Lung (tissue), 12 donors: ENCODE data around the gene ADH5. TPM values are rescaled to one million over a fixed set of nuclear protein-coding genes. Genes with fewer than 3 reads are reported as not detected.
"Not testable (repeated sequence)": the region's sequence is repeated elsewhere in the genome, so short reads cannot be mapped to it uniquely, and the experiment has no call there.

Source experiments
- ATAC-seq: fragments of 200-7000 bp; cut with Tn5 transposase; one replicate; pipeline ENCODE4 v1.9.1; 2020; ENCODE audit warnings: moderate number of reproducible peaks; ENCODE audit not compliant: insufficient read depth, low FRiP score
- DNase-seq, 3 donors: peaks; one replicate each; pipeline ENCODE4 v3.0.0-alpha.2; 2013 to 2017
- H3K27ac ChIP-seq, 2 donors: one replicate each; pipeline ENCODE4 v1.5.1; 2013; ENCODE audit warnings: mild to moderate bottlenecking in 2 of 2, moderate library complexity in 2 of 2, control low read depth in 1 of 2, inconsistent platforms in 1 of 2, low read depth in 1 of 2, low read length in 1 of 2
- H3K27me3 ChIP-seq, 3 donors: one replicate each; pipeline ENCODE4 v1.5.1; 2013; ENCODE audit warnings: low read length in 2 of 3; ENCODE audit not compliant: control insufficient read depth in 3 of 3, insufficient read depth in 3 of 3
- H3K36me3 ChIP-seq, 4 donors: one replicate each; pipeline ENCODE4 v1.5.1; 2013; ENCODE audit warnings: low read length in 4 of 4, mild to moderate bottlenecking in 1 of 4, moderate library complexity in 1 of 4; ENCODE audit not compliant: control insufficient read depth in 4 of 4, insufficient read depth in 4 of 4
- H3K4me1 ChIP-seq, 5 donors: one replicate each; pipeline ENCODE4 v1.5.1; 2013; ENCODE audit warnings: low read length in 5 of 5, mild to moderate bottlenecking in 2 of 5, moderate library complexity in 1 of 5; ENCODE audit not compliant: control insufficient read depth in 5 of 5, insufficient read depth in 5 of 5
- H3K4me3 ChIP-seq: one replicate; pipeline ENCODE4 v1.5.1; 2013; ENCODE audit warnings: mild to moderate bottlenecking, control low read depth, moderate library complexity
- H3K9ac ChIP-seq, 2 donors: one replicate each; pipeline ENCODE4 v1.5.1; 2013; ENCODE audit warnings: low read length in 2 of 2, control low read depth in 1 of 2; ENCODE audit not compliant: insufficient read depth in 1 of 2
- H3K9me3 ChIP-seq, 4 donors: one replicate each; pipeline ENCODE4 v1.5.1; 2013; ENCODE audit warnings: low read length in 3 of 4, mild to moderate bottlenecking in 1 of 4, moderate library complexity in 1 of 4; ENCODE audit not compliant: control insufficient read depth in 4 of 4, insufficient read depth in 3 of 4
- WGBS, 2 donors: extraction: QIAGEN DNeasy Blood & Tissue Kit; methylation state at CpG; one replicate each; pipeline ENCODE4 v1.1.7; 2013; 5-methylcytosine and 5-hydroxymethylcytosine counted together
- polyA plus RNA-seq, 2 donors: library from polyadenylated mRNA; stranded (reverse); fragments of 200-250 nt; gene quantifications; one replicate each; pipeline ENCODE4 v1.2.1, GENCODE V29; 2013
- total RNA-seq, 2 donors: library from RNA; depleted of rRNA in 1 of 2; stranded (reverse); fragments of >200 nt in 1 of 2; gene quantifications; one replicate each; pipeline ENCODE4 v1.2.1, GENCODE V29; 2014 to 2021
- TF ChIP-seq, protein P1 (sequence below): IDR thresholded peaks from 2 replicates; pipeline ENCODE4 v1.5.1; 2012; ENCODE audit warnings: mild to moderate bottlenecking; ENCODE audit errors: control extremely low read depth, extremely low read depth
- donor health status: control.
- donor health status: control.
- donor health status: Bipolar disorder and iron deficiency.
- donor health status: healthy.
- donor health status: DM: yes; HTN: yes; CAD: no.

ADH5 gene
- total and polyA plus RNA-seq, 4 donors: 83.7 to 143 (median 127) TPM

DNA sequence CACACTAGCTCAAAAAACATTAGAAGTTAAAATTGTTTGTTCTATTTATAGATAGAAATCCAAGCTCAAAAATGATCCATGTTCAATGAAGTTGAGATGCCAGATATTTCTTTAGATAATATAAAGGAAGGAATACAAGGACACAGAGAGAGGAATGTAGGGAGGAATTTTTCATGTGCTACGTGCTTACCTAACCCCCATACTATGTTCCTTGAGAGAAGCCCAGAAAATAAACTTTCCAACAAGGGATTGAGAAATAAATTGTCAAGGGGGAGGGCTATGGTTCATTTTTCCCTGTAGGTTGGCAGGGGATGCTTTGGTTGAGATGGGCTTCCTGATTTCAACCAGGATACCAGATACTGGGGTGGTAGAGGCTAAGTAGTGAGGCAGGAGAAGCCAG lies 15.6 kb upstream of the ADH5 start:
- Histone ChIP-seq H3K9ac (no peak overlapping the region), H3K27me3 (no peaks in the 10 kb centered on the region), H3K9me3 (no peaks in the 10 kb centered on the region), H3K27ac (no peak overlapping the region), H3K4me3 (no peak overlapping the region), H3K4me1 (no peaks in the 10 kb centered on the region), H3K36me3 (peaks cover 0 to 3% (median 0%) of the 10 kb centered on the region in 4 donors)
- ATAC-seq (no peak), DNase-seq (no peak)
- WGBS, 2 donors: 79 to 89% methylated on average over 1 of the region's 1 CpG
- TF ChIP-seq, protein P1, sequence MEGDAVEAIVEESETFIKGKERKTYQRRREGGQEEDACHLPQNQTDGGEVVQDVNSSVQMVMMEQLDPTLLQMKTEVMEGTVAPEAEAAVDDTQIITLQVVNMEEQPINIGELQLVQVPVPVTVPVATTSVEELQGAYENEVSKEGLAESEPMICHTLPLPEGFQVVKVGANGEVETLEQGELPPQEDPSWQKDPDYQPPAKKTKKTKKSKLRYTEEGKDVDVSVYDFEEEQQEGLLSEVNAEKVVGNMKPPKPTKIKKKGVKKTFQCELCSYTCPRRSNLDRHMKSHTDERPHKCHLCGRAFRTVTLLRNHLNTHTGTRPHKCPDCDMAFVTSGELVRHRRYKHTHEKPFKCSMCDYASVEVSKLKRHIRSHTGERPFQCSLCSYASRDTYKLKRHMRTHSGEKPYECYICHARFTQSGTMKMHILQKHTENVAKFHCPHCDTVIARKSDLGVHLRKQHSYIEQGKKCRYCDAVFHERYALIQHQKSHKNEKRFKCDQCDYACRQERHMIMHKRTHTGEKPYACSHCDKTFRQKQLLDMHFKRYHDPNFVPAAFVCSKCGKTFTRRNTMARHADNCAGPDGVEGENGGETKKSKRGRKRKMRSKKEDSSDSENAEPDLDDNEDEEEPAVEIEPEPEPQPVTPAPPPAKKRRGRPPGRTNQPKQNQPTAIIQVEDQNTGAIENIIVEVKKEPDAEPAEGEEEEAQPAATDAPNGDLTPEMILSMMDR: no peak

DNA sequence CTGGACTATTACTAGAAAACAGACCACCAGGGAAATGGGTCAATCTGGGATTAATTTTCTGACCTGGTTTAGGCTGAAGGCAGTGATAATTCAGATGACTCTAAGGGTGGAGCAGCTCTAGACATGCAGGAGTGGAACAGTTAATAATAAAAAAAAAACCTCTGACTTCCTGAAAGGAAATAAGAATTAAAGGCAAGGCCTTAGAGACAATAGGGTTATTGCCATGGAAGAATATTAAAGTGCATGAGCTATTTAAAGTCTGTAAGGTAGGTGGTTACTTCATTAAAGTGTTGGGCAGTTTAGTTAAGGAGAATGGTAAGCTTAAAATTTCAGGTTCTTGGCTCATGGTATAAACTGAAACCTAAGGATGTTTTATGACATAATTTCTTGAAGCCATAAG lies 14.6 kb upstream of the ADH5 start:
- Histone ChIP-seq H3K27me3 (no peaks in the 10 kb centered on the region), H3K27ac (no peak overlapping the region), H3K4me1 (no peaks in the 10 kb centered on the region), H3K4me3 (no peak overlapping the region), H3K36me3 (peaks cover 0 to 3% (median 0%) of the 10 kb centered on the region in 4 donors), H3K9me3 (no peaks in the 10 kb centered on the region), H3K9ac (no peak overlapping the region)
- no peak for DNase-seq
- TF ChIP-seq, protein P1: no peak
- ATAC-seq: no peak

DNA sequence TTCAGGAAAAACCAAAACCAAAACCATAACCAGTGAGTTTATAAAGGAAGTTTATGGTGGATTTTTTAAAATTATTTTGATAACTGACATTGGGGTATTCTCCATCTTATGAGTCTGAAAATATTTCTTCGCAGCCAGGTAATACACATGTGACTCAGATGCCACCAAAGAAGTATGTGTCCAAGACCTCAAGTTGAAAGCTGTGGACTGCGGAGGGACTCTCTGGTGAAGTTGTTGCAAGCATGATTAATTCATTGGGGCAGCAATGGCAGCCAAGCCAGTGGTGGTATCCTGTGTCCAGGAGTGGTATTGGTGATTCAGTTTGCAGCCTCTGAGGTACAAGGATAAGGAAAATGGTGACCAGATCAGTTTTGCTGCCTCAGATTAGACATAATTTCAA lies 14.0 kb upstream of the ADH5 start:
- no peaks in the 10 kb centered on the region for H3K9me3 ChIP-seq
- no peaks in the 10 kb centered on the region for H3K4me1 ChIP-seq
- no peak overlapping the region for H3K27ac ChIP-seq
- 94 to 97% methylated on average over 2 of the region's 2 CpGs for WGBS, 2 donors
- no peaks in the 10 kb centered on the region for H3K27me3 ChIP-seq
- H3K9ac ChIP-seq: no peak overlapping the region
- H3K36me3 ChIP-seq: peaks cover 0 to 3% (median 0%) of the 10 kb centered on the region in 4 donors
- ATAC-seq: no peak
- DNase-seq: no peak
- H3K4me3 ChIP-seq: no peak overlapping the region
- TF ChIP-seq, protein P1: no peak

DNA sequence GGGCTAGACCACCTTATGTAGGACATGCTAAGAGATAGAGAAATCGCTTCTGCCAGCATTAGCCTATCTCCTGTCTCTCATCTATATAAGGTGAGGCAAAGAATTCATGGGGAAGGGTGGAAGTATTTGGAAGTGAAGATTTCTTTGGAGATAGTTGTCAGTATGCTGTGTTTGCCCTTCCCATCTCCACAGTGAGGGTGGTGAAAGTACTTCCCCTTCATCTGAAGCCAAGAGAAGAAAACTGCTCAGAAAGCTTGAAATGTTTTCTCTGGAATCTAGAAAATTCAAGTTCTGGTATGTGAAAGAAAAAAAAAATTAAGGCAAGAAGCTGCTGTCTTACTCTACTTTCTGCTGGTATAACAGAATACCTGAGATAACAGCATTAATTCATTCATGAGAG lies 12.3 kb upstream of the ADH5 start:
- no peaks in the 10 kb centered on the region for H3K9me3 ChIP-seq
- H3K9ac ChIP-seq: no peak overlapping the region
- H3K4me3 ChIP-seq: no peak overlapping the region
- 93 to 96% methylated on average over 1 of the region's 1 CpG for WGBS, 2 donors
- no peaks in the 10 kb centered on the region for H3K4me1 ChIP-seq
- TF ChIP-seq, protein P1: no peak
- H3K27me3 ChIP-seq: no peaks in the 10 kb centered on the region
- DNase-seq: no peak
- H3K36me3 ChIP-seq: peaks cover 0 to 3% (median 0%) of the 10 kb centered on the region in 4 donors
- ATAC-seq: no peak
- H3K27ac ChIP-seq: no peak overlapping the region

DNA sequence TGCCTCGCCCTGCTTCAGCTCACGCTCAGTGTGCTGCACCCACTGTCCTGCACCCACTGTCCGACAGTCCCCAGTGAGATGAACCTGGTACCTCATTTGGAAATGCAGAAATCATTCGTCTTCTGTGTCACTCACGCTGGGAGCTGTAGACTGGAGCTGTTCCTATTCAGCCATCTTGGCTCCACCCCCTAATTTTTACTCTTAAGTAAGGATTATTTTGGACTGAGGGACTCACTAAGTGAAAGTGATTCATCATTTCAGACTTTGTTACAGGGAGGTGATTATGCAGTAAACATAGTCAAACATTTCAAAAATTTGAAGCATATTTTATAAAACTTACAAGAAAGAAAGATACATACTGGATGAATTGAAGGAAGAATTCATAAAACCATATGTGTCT lies 11.2 kb upstream of the ADH5 start:
- not testable (repeated sequence) for H3K4me3 ChIP-seq, H3K27ac ChIP-seq, H3K36me3 ChIP-seq, H3K9ac ChIP-seq, DNase-seq, ATAC-seq, H3K9me3 ChIP-seq, H3K27me3 ChIP-seq, H3K4me1 ChIP-seq
- WGBS, 2 donors: 78 to 95% methylated on average over 5 of the region's 5 CpGs
